ENCODE results near the gene RPS6KC1.

DNA sequence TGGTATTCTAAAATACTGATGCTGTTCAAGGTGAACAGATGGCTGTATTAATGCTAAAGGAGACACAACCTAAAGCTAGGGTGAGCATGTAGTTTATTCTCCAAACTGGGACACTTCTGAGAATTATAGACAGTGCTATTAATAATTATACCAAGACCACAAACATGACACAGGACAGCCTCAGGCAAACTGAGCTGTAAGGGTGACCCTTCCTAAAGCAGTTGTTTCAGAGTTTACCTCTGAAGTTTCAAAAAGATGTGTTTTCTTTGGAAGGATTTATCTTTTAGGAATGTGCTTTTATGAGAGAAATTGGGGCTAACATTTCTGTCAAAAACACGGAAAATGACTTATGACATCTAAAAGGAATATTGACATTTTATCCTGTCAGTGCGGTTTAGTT lies 68.8 kb downstream of the RPS6KC1 start:
- TF ChIP-seq NFIC (IDR thresholded peaks at IDR 0.05): no peak
- TF ChIP-seq RB1 (IDR thresholded peaks at IDR 0.05; ENCODE audit: low read depth): no peak
- TF ChIP-seq ETV6 (IDR thresholded peaks at IDR 0.05; ENCODE audit: borderline replicate concordance in 1 of 2, low read depth in 2 of 2, low read length in 1 of 2): no peak
- no peak for TF ChIP-seq ETV6 (CRISPR knock-in tag; IDR thresholded peaks at IDR 0.05; ENCODE audit: borderline replicate concordance)
- no peak for TF ChIP-seq CTCF (IDR thresholded peaks at IDR 0.05 in 2 of 3, conservative IDR thresholded peaks at IDR 0.05 in 1 of 3; ENCODE audit: insufficient read depth in 2 of 3, low read depth in 1 of 3, low read length in 3 of 3)
- TF ChIP-seq, protein P1, sequence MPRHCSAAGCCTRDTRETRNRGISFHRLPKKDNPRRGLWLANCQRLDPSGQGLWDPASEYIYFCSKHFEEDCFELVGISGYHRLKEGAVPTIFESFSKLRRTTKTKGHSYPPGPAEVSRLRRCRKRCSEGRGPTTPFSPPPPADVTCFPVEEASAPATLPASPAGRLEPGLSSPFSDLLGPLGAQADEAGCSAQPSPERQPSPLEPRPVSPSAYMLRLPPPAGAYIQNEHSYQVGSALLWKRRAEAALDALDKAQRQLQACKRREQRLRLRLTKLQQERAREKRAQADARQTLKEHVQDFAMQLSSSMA (CRISPR knock-in tag; IDR thresholded peaks at IDR 0.05): no peak
- TF ChIP-seq ZNF224 (CRISPR knock-in tag; IDR thresholded peaks at IDR 0.05): no peak
- no peak for TF ChIP-seq JUN (IDR thresholded peaks at IDR 0.05; ENCODE audit: borderline replicate concordance, low read depth, low read length)
- TF ChIP-seq JUN (CRISPR knock-in tag; IDR thresholded peaks at IDR 0.05; ENCODE audit: borderline replicate concordance): no peak
- TF ChIP-seq, protein P2, sequence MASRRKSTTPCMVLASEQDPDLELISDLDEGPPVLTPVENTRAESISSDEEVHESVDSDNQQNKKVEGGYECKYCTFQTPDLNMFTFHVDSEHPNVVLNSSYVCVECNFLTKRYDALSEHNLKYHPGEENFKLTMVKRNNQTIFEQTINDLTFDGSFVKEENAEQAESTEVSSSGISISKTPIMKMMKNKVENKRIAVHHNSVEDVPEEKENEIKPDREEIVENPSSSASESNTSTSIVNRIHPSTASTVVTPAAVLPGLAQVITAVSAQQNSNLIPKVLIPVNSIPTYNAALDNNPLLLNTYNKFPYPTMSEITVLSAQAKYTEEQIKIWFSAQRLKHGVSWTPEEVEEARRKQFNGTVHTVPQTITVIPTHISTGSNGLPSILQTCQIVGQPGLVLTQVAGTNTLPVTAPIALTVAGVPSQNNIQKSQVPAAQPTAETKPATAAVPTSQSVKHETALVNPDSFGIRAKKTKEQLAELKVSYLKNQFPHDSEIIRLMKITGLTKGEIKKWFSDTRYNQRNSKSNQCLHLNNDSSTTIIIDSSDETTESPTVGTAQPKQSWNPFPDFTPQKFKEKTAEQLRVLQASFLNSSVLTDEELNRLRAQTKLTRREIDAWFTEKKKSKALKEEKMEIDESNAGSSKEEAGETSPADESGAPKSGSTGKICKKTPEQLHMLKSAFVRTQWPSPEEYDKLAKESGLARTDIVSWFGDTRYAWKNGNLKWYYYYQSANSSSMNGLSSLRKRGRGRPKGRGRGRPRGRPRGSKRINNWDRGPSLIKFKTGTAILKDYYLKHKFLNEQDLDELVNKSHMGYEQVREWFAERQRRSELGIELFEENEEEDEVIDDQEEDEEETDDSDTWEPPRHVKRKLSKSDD (conservative IDR thresholded peaks at IDR 0.05; ENCODE audit: low read length): no peak
- TF ChIP-seq BRF2 (IDR thresholded peaks at IDR 0.05; ENCODE audit: borderline replicate concordance, insufficient read depth, insufficient read length): no peak
- no peak for TF ChIP-seq MEIS2 (IDR thresholded peaks at IDR 0.05; ENCODE audit: partially characterized antibody)

All from K562 (cell line).